ENCODE data around the gene TNFSF11. TPM values are rescaled to one million over a fixed set of nuclear protein-coding genes. Genes with fewer than 3 reads are reported as not detected.

Gene TNFSF11
- total and polyA plus RNA-seq, 2 donors, result 1.6 to 2.8 TPM

- 96% methylated on average over 5 of the region's 5 CpGs for WGBS
- DNase-seq (ENCODE audit: low read depth in 6 of 9, low spot score in 9 of 9), result no peak
- H3K4me3 ChIP-seq (ENCODE audit: low read length in 2 of 2), result no peak overlapping the region
Measured at GRCh38 chr13:42638101-42638500, 64.1 kb downstream of the TNFSF11 start.

GRCh38 chr13:42638886-42639285 lies 64.9 kb downstream of the TNFSF11 start:
- Histone ChIP-seq H3K27me3 (ENCODE audit: control insufficient read depth in 2 of 2, insufficient read depth in 1 of 2, low read length in 1 of 2) (no peaks in the 10 kb centered on the region), H3K9me3 (ENCODE audit: control insufficient read depth in 2 of 2, insufficient read depth in 1 of 2, low read length in 1 of 2) (no peaks in the 10 kb centered on the region), H3K27ac (ENCODE audit: low read depth in 1 of 2, low read length in 1 of 2) (no peak overlapping the region), H3K4me1 (ENCODE audit: control insufficient read depth in 2 of 2, insufficient read depth in 2 of 2, low read length in 2 of 2) (no peaks in the 10 kb centered on the region), H3K36me3 (ENCODE audit: control insufficient read depth in 2 of 2, insufficient read depth in 2 of 2, low read length in 1 of 2) (no peaks in the 10 kb centered on the region), H3K4me3 (ENCODE audit: low read length in 2 of 2) (no peak overlapping the region)
- no peak for DNase-seq (ENCODE audit: low read depth in 6 of 9, low spot score in 9 of 9)
- 94% methylated on average over 1 of the region's 1 CpG for WGBS

More at GRCh38 chr13:42638101-42638500, 64.1 kb downstream of the TNFSF11 start:
- H3K9me3 ChIP-seq (ENCODE audit: control insufficient read depth in 2 of 2, insufficient read depth in 1 of 2, low read length in 1 of 2), result no peaks in the 10 kb centered on the region
- no peaks in the 10 kb centered on the region for H3K4me1 ChIP-seq (ENCODE audit: control insufficient read depth in 2 of 2, insufficient read depth in 2 of 2, low read length in 2 of 2)
- no peak overlapping the region for H3K27ac ChIP-seq (ENCODE audit: low read depth in 1 of 2, low read length in 1 of 2)
- no peaks in the 10 kb centered on the region for H3K27me3 ChIP-seq (ENCODE audit: control insufficient read depth in 2 of 2, insufficient read depth in 1 of 2, low read length in 1 of 2)
- H3K36me3 ChIP-seq (ENCODE audit: control insufficient read depth in 2 of 2, insufficient read depth in 2 of 2, low read length in 1 of 2), result no peaks in the 10 kb centered on the region

- 97% methylated on average over 14 of the region's 14 CpGs for WGBS
- DNase-seq (ENCODE audit: low read depth in 6 of 9, low spot score in 9 of 9), result no peak
- H3K36me3 ChIP-seq (ENCODE audit: control insufficient read depth in 2 of 2, insufficient read depth in 2 of 2, low read length in 1 of 2), result no peaks in the 10 kb centered on the region
- H3K4me1 ChIP-seq (ENCODE audit: control insufficient read depth in 2 of 2, insufficient read depth in 2 of 2, low read length in 2 of 2), result no peaks in the 10 kb centered on the region
- H3K27ac ChIP-seq (ENCODE audit: low read depth in 1 of 2, low read length in 1 of 2), result no peak overlapping the region
- H3K4me3 ChIP-seq (ENCODE audit: low read length in 2 of 2), result no peak overlapping the region
- H3K9me3 ChIP-seq (ENCODE audit: control insufficient read depth in 2 of 2, insufficient read depth in 1 of 2, low read length in 1 of 2), result no peaks in the 10 kb centered on the region
- no peaks in the 10 kb centered on the region for H3K27me3 ChIP-seq (ENCODE audit: control insufficient read depth in 2 of 2, insufficient read depth in 1 of 2, low read length in 1 of 2)
Measured at GRCh38 chr13:42643076-42643475, 69.1 kb downstream of the TNFSF11 start.

GRCh38 chr13:42644841-42645240 lies 70.9 kb downstream of the TNFSF11 start:
- Histone ChIP-seq H3K27me3 (ENCODE audit: control insufficient read depth in 2 of 2, insufficient read depth in 1 of 2, low read length in 1 of 2) (no peaks in the 10 kb centered on the region), H3K4me1 (ENCODE audit: control insufficient read depth in 2 of 2, insufficient read depth in 2 of 2, low read length in 2 of 2) (no peaks in the 10 kb centered on the region), H3K27ac (ENCODE audit: low read depth in 1 of 2, low read length in 1 of 2) (no peak overlapping the region), H3K4me3 (ENCODE audit: low read length in 2 of 2) (no peak overlapping the region), H3K36me3 (ENCODE audit: control insufficient read depth in 2 of 2, insufficient read depth in 2 of 2, low read length in 1 of 2) (no peaks in the 10 kb centered on the region), H3K9me3 (ENCODE audit: control insufficient read depth in 2 of 2, insufficient read depth in 1 of 2, low read length in 1 of 2) (no peaks in the 10 kb centered on the region)
- DNase-seq (ENCODE audit: low read depth in 6 of 9, low spot score in 9 of 9), result no peak
- WGBS, result 96% methylated on average over 3 of the region's 3 CpGs

GRCh38 chr13:42645717-42646116 lies 71.8 kb downstream of the TNFSF11 start:
- no peak overlapping the region for H3K27ac ChIP-seq (ENCODE audit: low read depth in 1 of 2, low read length in 1 of 2)
- no peaks in the 10 kb centered on the region for H3K9me3 ChIP-seq (ENCODE audit: control insufficient read depth in 2 of 2, insufficient read depth in 1 of 2, low read length in 1 of 2)
- 100% methylated on average over 1 of the region's 1 CpG for WGBS
- H3K4me1 ChIP-seq (ENCODE audit: control insufficient read depth in 2 of 2, insufficient read depth in 2 of 2, low read length in 2 of 2), result no peaks in the 10 kb centered on the region
- no peaks in the 10 kb centered on the region for H3K27me3 ChIP-seq (ENCODE audit: control insufficient read depth in 2 of 2, insufficient read depth in 1 of 2, low read length in 1 of 2)
- no peaks in the 10 kb centered on the region for H3K36me3 ChIP-seq (ENCODE audit: control insufficient read depth in 2 of 2, insufficient read depth in 2 of 2, low read length in 1 of 2)
- DNase-seq (ENCODE audit: low read depth in 6 of 9, low spot score in 9 of 9), result no peak
- no peak overlapping the region for H3K4me3 ChIP-seq (ENCODE audit: low read length in 2 of 2)

GRCh38 chr13:42649141-42649540 lies 75.2 kb downstream of the TNFSF11 start:
- no peaks in the 10 kb centered on the region for H3K36me3 ChIP-seq (ENCODE audit: control insufficient read depth in 2 of 2, insufficient read depth in 2 of 2, low read length in 1 of 2)
- no peaks in the 10 kb centered on the region for H3K9me3 ChIP-seq (ENCODE audit: control insufficient read depth in 2 of 2, insufficient read depth in 1 of 2, low read length in 1 of 2)
- no peak overlapping the region for H3K4me3 ChIP-seq (ENCODE audit: low read length in 2 of 2)
- no peaks in the 10 kb centered on the region for H3K27me3 ChIP-seq (ENCODE audit: control insufficient read depth in 2 of 2, insufficient read depth in 1 of 2, low read length in 1 of 2)
- H3K27ac ChIP-seq (ENCODE audit: low read depth in 1 of 2, low read length in 1 of 2), result no peak overlapping the region
- no peak for DNase-seq (ENCODE audit: low read depth in 6 of 9, low spot score in 9 of 9)
- H3K4me1 ChIP-seq (ENCODE audit: control insufficient read depth in 2 of 2, insufficient read depth in 2 of 2, low read length in 2 of 2), result no peaks in the 10 kb centered on the region

- DNase-seq (ENCODE audit: low read depth in 6 of 9, low spot score in 9 of 9), result no peak
- no peaks in the 10 kb centered on the region for H3K36me3 ChIP-seq (ENCODE audit: control insufficient read depth in 2 of 2, insufficient read depth in 2 of 2, low read length in 1 of 2)
- no peaks in the 10 kb centered on the region for H3K9me3 ChIP-seq (ENCODE audit: control insufficient read depth in 2 of 2, insufficient read depth in 1 of 2, low read length in 1 of 2)
- no peak overlapping the region for H3K4me3 ChIP-seq (ENCODE audit: low read length in 2 of 2)
- no peaks in the 10 kb centered on the region for H3K4me1 ChIP-seq (ENCODE audit: control insufficient read depth in 2 of 2, insufficient read depth in 2 of 2, low read length in 2 of 2)
- no peaks in the 10 kb centered on the region for H3K27me3 ChIP-seq (ENCODE audit: control insufficient read depth in 2 of 2, insufficient read depth in 1 of 2, low read length in 1 of 2)
- no peak overlapping the region for H3K27ac ChIP-seq (ENCODE audit: low read depth in 1 of 2, low read length in 1 of 2)
- WGBS, result 98% methylated on average over 1 of the region's 1 CpG
Measured at GRCh38 chr13:42649831-42650230, 75.9 kb downstream of the TNFSF11 start.

- DNase-seq (ENCODE audit: low read depth in 6 of 9, low spot score in 9 of 9), result no peak
- WGBS, result 95% methylated on average over 3 of the region's 3 CpGs
Measured at GRCh38 chr13:42650506-42650905, 76.6 kb downstream of the TNFSF11 start.

GRCh38 chr13:42651936-42652641 lies 78.1 kb downstream of the TNFSF11 start:
- no peak overlapping the region for H3K4me3 ChIP-seq (ENCODE audit: low read length in 2 of 2)
- no peaks in the 10 kb centered on the region for H3K36me3 ChIP-seq (ENCODE audit: control insufficient read depth in 2 of 2, insufficient read depth in 2 of 2, low read length in 1 of 2)
- no peak overlapping the region for H3K27ac ChIP-seq (ENCODE audit: low read depth in 1 of 2, low read length in 1 of 2)
- no peaks in the 10 kb centered on the region for H3K27me3 ChIP-seq (ENCODE audit: control insufficient read depth in 2 of 2, insufficient read depth in 1 of 2, low read length in 1 of 2)
- WGBS, result 96% methylated on average over 6 of the region's 6 CpGs
- DNase-seq (ENCODE audit: low read depth in 6 of 9, low spot score in 9 of 9), result no peak
- no peaks in the 10 kb centered on the region for H3K4me1 ChIP-seq (ENCODE audit: control insufficient read depth in 2 of 2, insufficient read depth in 2 of 2, low read length in 2 of 2)
- H3K9me3 ChIP-seq (ENCODE audit: control insufficient read depth in 2 of 2, insufficient read depth in 1 of 2, low read length in 1 of 2), result no peaks in the 10 kb centered on the region

More at GRCh38 chr13:42650506-42650905, 76.6 kb downstream of the TNFSF11 start:
- H3K36me3 ChIP-seq (ENCODE audit: control insufficient read depth in 2 of 2, insufficient read depth in 2 of 2, low read length in 1 of 2), result no peaks in the 10 kb centered on the region
- H3K27me3 ChIP-seq (ENCODE audit: control insufficient read depth in 2 of 2, insufficient read depth in 1 of 2, low read length in 1 of 2), result no peaks in the 10 kb centered on the region
- no peak overlapping the region for H3K4me3 ChIP-seq (ENCODE audit: low read length in 2 of 2)
- H3K9me3 ChIP-seq (ENCODE audit: control insufficient read depth in 2 of 2, insufficient read depth in 1 of 2, low read length in 1 of 2), result no peaks in the 10 kb centered on the region
- H3K4me1 ChIP-seq (ENCODE audit: control insufficient read depth in 2 of 2, insufficient read depth in 2 of 2, low read length in 2 of 2), result no peaks in the 10 kb centered on the region
- H3K27ac ChIP-seq (ENCODE audit: low read depth in 1 of 2, low read length in 1 of 2), result no peak overlapping the region
